Measurements from ENCODE around the gene PERCC1. TPM values are rescaled to one million over a fixed set of nuclear protein-coding genes. Genes with fewer than 3 reads are reported as not detected.

The PERCC1 gene
- total RNA-seq, 1 experiment from 2014 or later, result not detected

DNA sequence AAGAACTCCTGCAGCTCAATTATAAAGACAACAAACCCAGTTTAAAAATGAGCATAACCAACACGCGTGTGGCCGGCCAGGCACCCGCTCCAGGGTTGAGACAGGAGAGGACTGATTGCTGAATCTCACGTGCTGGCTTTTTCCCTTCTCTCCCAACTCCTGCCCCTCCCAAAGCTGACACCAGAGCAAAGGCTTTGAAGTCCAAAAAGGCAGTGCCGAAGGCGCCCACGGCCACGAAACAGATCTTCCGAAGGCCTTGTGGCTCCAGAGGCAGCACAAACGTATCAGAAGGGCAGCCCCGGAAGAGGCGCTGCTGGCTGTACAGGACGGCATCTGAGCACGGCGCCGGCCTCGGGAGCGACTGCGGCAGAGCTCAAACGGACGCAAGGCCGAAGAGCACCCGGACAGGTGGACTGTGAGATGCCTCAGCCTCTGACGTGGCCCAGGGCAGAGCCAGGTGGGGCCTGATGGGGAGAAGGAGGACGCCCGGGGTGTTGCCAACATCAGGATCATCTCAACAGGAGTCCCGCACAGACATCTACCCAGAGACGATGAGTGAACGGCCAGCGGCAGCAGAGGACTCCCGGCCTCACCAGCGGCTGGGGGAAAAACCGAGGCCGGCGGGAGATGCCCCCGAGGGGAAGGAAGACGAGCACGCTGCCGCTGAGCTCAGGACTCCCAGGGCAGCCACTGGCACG, 33.5 kb downstream of the PERCC1 start:
- Histone ChIP-seq H3K36me3 (ENCODE audit: insufficient read depth, low read length, poor library complexity, severe bottlenecking) (no peaks in the 10 kb centered on the region), H3K27me3 (replicated peaks; ENCODE audit: insufficient read depth, low read depth, low read length, poor library complexity) (no peaks in the 10 kb centered on the region), H3K4me3 (ENCODE audit: low read depth, low read length, poor library complexity, severe bottlenecking) (no peak overlapping the region), H3K27ac (ENCODE audit: low read depth, low read length, poor library complexity, severe bottlenecking) (no peak overlapping the region), H3K9me3 (ENCODE audit: low read depth, low read length, poor library complexity, severe bottlenecking) (no peaks in the 10 kb centered on the region), H3K4me1 (ENCODE audit: insufficient read depth, low read length, poor library complexity, severe bottlenecking) (no peaks in the 10 kb centered on the region)
- TF ChIP-seq CTCF (conservative IDR thresholded peaks at IDR 0.05; ENCODE audit: low read depth, low read length), result no peak
- TF ChIP-seq EZH2 (IDR thresholded peaks at IDR 0.05; ENCODE audit: borderline replicate concordance, low read depth, low read length, poor library complexity, severe bottlenecking), result no peak
- BruUV-seq (replicated peaks), result no TSS peak
- DNase-seq (ENCODE audit: low spot score), result no peak
- ChIA-PET POLR2A (ENCODE audit: low non-redundant PET) (interaction anchor here (0.6 kb wide), 1 partner anchor 132 kb away, joined by 3 read pairs; no protein-coding TSS in a partner anchor), CTCF (interaction anchor here (0.5 kb wide), 1 partner anchor 21 kb away, joined by 9 read pairs; no protein-coding TSS in a partner anchor)
- intact Hi-C loops (cut with micrococcal nuclease; ENCODE audit: unreplicated experiment), result no loop called here

DNA sequence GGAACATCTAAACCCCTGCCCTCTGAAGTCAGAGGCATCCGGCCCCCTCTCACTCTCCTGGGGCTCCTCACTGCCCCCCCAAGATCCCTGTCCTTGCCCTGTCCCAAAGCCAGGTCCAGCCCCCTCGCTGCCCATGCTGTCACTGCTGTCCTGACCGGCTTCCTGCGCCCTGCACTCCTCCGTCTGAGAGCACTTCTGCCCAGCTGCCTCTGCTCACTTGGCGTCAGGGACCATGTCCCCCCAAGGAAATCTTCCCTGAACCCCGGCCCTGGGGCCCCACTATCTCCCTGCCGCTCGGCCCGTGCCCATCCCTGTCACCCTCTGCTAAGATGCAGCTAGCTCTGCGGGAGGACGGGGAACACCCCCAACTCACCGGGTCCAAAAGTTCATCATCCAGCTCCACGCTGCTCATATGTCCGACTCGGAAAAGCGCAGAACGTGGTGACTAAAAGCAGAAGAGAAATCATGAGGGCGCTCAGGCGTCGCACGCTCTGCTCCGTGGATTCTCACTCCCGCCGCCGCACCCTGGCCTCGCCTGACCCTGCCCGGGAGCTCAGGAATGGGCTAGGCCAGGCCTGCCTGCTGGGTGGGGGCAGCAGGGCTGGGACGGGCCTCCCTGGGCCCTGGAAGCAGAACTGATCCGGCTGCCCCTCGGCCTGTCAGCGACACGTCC, 34.2 kb downstream of the PERCC1 start:
- Histone ChIP-seq H3K4me1 (ENCODE audit: insufficient read depth, low read length, poor library complexity, severe bottlenecking) (no peaks in the 10 kb centered on the region), H3K27me3 (replicated peaks; ENCODE audit: insufficient read depth, low read depth, low read length, poor library complexity) (no peaks in the 10 kb centered on the region), H3K4me3 (ENCODE audit: low read depth, low read length, poor library complexity, severe bottlenecking) (no peak overlapping the region), H3K36me3 (ENCODE audit: insufficient read depth, low read length, poor library complexity, severe bottlenecking) (no peaks in the 10 kb centered on the region), H3K9me3 (ENCODE audit: low read depth, low read length, poor library complexity, severe bottlenecking) (no peaks in the 10 kb centered on the region), H3K27ac (ENCODE audit: low read depth, low read length, poor library complexity, severe bottlenecking) (no peak overlapping the region)
- intact Hi-C loops (cut with micrococcal nuclease; ENCODE audit: unreplicated experiment), result no loop called here
- POLR2A ChIA-PET (ENCODE audit: low non-redundant PET), result interaction anchor here (0.6 kb wide), 1 partner anchor 131 kb away, joined by 3 read pairs; no protein-coding TSS in a partner anchor
- DNase-seq (ENCODE audit: low spot score), result no peak
- CTCF ChIA-PET, result interaction anchor here (0.5 kb wide), 1 partner anchor 22 kb away, joined by 9 read pairs; no protein-coding TSS in a partner anchor
- no peak for TF ChIP-seq CTCF (conservative IDR thresholded peaks at IDR 0.05; ENCODE audit: low read depth, low read length)
- no peak for TF ChIP-seq EZH2 (IDR thresholded peaks at IDR 0.05; ENCODE audit: borderline replicate concordance, low read depth, low read length, poor library complexity, severe bottlenecking)
- BruUV-seq (replicated peaks), result no TSS peak

GRCh38 chr16:1465567-1465915, 34.7 kb downstream of the PERCC1 start:
- ChIA-PET CTCF (no interaction called here), POLR2A (ENCODE audit: low non-redundant PET) (no interaction called here)
- BruUV-seq (replicated peaks), result no TSS peak
- Histone ChIP-seq H3K36me3 (ENCODE audit: insufficient read depth, low read length, poor library complexity, severe bottlenecking) (no peaks in the 10 kb centered on the region), H3K9me3 (ENCODE audit: low read depth, low read length, poor library complexity, severe bottlenecking) (no peaks in the 10 kb centered on the region), H3K27ac (ENCODE audit: low read depth, low read length, poor library complexity, severe bottlenecking) (no peak overlapping the region), H3K27me3 (replicated peaks; ENCODE audit: insufficient read depth, low read depth, low read length, poor library complexity) (no peaks in the 10 kb centered on the region), H3K4me3 (ENCODE audit: low read depth, low read length, poor library complexity, severe bottlenecking) (no peak overlapping the region), H3K4me1 (ENCODE audit: insufficient read depth, low read length, poor library complexity, severe bottlenecking) (no peaks in the 10 kb centered on the region)
- DNase-seq (ENCODE audit: low spot score), result no peak
- intact Hi-C loops (cut with micrococcal nuclease; ENCODE audit: unreplicated experiment), result no loop called here
- TF ChIP-seq EZH2 (IDR thresholded peaks at IDR 0.05; ENCODE audit: borderline replicate concordance, low read depth, low read length, poor library complexity, severe bottlenecking) (no peak), CTCF (conservative IDR thresholded peaks at IDR 0.05; ENCODE audit: low read depth, low read length) (no peak)

Measured in A673 (cell line).